GM19372 (cell line): ENCODE data around the gene AATF.

Experiments used
- ATAC-seq: cut with Tn5 transposase; IDR thresholded peaks from one replicate; pipeline ENCODE4 v1.9.1; 2021; ENCODE audit warnings: mild to moderate bottlenecking, low read depth, moderate library complexity; ENCODE audit not compliant: unreplicated experiment

The AATF gene

DNA sequence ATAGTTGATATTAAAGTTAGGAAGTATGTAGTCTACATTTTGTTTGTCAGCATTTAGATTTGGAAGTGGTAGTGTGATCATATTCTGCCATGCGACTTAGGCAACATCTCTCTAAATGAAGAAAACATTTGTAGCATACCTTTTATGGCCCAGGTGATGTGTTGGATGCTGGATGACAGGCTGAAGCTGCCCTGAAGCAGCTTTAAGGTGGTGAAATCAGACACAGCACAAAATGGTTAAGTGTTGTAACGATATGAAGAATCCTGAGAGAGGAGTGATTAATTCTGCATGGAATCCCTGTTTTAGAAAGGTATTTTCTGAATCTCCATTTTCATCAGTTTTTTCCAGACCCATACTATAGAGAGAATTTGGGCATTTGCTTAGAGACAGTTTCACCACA, 28.3 kb downstream of the AATF start:
- no peak for ATAC-seq

DNA sequence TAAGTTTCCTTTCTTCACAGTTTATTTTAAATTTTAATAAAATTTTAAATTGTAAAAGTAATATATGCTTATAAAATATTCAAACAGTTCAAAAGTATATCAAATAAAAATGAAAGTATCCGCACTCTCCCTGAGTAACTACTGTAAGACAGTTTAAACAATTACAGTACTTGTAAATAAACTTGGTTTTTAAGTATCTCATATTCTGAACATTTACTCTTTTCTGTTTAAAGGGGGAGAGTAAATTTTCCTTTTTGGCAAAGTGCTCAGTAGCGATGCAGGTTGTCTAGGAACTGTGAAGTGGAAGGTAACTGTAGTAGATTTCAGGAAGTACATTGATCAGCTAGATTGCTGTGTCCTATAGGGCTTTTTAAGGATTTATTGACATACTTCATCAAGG, 28.8 kb downstream of the AATF start:
- no peak for ATAC-seq

DNA sequence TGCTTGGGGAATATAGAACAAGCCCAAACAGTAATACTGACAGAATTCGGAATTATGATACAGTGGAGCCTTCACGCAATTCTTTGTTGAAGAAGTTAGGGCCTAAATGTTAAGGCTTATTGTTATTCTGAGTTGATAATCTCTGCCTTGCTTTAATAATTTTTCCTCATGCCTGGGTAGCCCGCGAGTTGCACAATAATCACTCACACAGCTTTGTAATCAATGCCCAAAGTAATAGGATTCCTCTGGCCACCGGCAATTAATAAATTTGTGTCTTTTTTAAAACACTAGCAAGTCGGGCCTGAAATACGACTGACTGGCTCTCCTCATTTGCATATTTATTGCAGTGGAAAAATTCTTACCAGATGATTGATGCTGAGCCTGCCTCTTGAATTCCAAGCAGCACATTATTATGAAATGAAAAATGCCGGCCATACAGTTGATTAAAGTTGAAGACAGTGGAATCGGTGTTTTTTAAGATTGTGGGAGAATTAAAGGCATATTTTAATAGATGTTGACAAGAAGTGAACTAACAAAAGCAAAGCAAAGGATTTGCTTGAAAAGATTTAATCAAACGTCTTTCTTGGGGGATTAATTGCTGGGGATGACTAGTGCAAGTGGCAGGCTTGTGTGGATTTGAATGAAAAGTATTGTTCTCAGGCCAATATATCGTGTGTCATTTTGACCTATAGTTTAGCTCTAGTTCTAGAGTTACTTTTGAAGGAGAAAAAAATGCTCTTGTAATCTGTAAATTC, 30.2 kb downstream of the AATF start:
- no peak for ATAC-seq

DNA sequence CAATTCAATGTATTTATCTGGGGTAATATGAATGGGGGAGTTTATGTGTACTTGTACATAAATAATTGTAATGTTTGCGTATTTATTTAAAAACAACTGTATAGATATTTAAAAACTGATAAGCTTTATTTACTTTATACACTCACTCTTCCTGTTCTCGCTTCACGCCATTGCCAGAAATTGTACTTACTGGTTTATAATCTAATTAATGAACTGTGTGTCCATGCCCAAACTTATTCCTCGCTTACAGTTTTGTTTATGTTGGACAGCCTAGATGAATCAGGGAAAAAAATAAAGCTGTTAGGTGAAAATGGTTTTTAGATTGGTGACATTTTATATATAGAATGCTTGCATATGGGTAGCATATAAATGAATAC, 30.8 kb downstream of the AATF start:
- no peak for ATAC-seq

GRCh38 chr17:36980280-36980761, 31.6 kb downstream of the AATF start:
- ATAC-seq, result no peak

DNA sequence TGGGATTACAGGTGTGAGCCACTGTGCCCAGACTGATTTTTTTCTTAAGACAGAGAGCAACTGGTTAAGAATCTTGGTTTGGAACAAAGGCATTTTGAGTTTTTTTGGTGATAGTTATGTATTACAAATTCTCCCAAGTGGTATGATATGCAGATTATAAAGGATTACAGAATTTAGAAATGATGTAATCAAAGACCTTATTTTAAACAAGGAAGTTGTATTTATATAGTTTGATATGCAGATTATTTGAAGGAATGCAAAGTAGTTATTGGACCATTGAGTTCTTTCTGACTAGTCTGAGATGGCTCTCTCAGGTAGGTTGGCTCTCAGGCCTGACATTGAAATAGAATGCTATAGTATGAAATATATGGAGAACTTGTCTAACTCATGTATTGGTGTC, 34.9 kb downstream of the AATF start:
- no peak for ATAC-seq

GRCh38 chr17:36989173-36989572, 40.4 kb downstream of the AATF start:
- ATAC-seq, result no peak

GRCh38 chr17:36992701-36993100, 43.9 kb downstream of the AATF start:
- ATAC-seq, result no peak

GRCh38 chr17:36993227-36993626, 44.5 kb downstream of the AATF start:
- no peak for ATAC-seq

- no peak for ATAC-seq
Measured at GRCh38 chr17:36994438-36994837, 45.7 kb downstream of the AATF start.

DNA sequence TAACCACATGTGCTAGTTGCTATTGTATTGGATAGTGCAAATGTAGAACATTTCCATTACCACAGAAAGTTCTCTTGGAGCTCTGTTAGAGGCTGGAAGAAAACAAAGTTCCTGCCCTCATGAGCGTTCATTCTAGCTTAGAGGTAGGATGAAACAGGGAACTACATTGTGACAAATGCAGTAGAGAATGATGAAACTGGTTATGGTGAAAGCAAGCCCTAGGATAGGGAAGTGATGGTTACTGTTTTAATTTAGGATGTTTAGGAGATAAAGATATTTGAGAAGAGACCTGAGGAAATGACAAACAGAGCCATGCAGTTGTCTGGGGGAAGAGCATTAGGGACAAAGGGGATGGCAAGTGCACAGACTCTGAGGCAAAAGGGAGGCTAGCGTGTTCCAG, 50.7 kb downstream of the AATF start:
- ATAC-seq, result no peak

- ATAC-seq, result no peak
Measured at GRCh38 chr17:37016780-37017179, 68.0 kb downstream of the AATF start.

DNA sequence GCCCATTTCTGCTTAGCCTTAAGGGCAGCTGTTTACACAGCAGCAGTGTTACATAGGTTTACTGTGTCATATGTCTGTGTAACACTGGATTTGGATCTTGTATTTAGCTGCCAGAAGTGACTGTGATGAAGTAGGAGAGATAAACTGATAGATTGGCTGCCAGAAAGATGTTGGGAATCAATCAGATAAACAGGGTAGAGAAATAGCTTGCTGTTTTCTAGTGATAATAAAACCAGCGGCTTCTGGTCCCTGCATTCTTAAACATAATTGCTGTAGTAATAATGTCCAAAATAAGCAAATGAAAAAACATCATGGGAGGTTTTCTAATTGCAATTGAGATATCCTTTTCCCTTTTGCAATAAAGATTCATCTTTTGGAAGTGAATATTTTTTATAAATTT, 68.7 kb downstream of the AATF start:
- no peak for ATAC-seq

GRCh38 chr17:37019117-37019740, 70.5 kb downstream of the AATF start:
- ATAC-seq, result no peak

DNA sequence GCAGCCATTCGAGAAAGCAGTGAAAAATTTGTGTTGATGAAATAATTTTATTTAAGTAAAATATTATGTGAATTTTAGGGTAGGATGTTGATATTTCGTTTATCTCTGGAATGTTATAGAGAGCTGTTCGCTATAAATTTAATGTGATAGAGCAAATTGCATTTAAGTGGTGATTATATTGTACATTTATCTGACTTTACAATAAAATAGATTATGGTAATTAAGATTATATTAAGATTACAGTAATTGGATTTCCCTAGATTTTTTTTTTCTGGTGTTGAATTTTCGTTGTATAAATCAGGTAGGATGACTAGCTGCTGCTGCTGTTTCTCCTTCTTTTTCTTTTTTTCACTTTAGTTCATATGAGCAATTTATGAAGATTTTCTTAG, 71.0 kb downstream of the AATF start:
- ATAC-seq, result no peak

DNA sequence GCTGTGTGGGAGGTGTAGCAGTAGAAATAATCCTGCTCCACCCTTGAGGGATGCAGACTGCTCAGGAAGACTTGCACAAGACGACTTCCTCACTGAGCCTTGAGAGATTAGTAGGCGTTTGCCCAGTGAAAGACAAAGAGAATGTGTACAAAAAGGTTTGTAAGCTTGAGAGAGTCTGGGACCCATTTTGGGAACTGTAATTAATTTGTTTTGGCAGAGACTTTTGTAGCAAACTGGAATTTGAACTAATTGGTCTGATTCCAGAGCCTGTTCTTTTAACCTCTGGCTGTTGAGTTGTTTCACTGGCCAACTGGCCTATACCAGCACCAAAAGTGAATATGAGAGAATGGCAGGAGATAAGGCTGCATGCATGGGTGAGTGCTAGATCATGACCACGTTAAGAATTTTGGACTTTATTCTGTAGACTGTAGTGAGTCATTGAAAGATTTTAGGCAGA, 75.5 kb downstream of the AATF start:
- no peak for ATAC-seq

DNA sequence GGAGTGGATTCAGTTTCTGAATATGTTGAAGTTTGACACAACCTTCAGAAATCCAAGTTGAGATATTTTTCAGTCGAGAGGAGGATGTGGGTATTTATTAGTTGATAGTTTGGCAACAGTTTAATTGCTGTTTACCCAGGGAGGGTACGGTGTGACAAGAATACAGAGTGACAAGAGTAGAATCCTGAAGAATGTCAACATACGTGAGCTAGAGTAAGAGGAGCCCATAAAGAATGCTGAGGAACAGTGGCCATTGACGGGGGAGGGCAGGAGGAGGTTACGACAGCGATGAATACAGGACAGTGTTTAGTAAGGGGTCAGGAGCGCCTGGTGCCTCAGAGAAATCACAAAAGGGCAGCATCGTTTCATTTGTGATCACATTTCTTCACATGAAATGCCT, 76.5 kb downstream of the AATF start:
- no peak for ATAC-seq

DNA sequence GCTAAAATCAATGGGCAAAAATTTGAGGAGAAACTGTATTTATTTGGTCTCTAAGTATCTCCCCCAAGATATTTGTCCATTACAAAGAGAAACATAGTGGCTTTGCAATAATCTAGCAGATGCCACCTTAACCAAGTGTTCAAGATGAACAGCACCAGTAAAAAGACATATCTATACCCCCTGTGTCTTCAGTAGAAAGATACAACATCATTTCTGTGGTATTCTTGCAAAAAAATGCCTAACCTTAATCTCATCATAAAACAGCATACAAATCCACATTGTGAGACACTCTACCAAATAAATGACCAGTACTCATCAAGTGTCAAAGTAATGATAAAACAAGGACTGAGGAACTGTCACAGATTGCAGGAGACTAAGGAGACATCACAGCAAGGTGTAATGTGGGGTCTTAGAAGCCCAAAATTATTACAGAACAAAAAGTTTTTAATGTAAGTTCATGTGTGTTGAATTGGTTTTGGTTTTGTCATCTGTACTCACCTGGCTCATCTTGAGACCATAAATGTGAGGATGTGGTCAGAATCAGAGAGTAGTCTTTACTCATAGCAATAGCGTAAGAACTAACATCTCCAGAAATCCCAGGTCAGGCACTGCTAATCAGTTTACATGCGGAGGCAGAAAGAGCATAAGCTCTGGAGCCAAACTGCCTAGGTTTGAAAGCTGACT, 77.2 kb downstream of the AATF start:
- no peak for ATAC-seq

- ATAC-seq, result no peak
Measured at GRCh38 chr17:37026531-37026869, 77.7 kb downstream of the AATF start.

GRCh38 chr17:37028040-37028439, 79.3 kb downstream of the AATF start:
- no peak for ATAC-seq

DNA sequence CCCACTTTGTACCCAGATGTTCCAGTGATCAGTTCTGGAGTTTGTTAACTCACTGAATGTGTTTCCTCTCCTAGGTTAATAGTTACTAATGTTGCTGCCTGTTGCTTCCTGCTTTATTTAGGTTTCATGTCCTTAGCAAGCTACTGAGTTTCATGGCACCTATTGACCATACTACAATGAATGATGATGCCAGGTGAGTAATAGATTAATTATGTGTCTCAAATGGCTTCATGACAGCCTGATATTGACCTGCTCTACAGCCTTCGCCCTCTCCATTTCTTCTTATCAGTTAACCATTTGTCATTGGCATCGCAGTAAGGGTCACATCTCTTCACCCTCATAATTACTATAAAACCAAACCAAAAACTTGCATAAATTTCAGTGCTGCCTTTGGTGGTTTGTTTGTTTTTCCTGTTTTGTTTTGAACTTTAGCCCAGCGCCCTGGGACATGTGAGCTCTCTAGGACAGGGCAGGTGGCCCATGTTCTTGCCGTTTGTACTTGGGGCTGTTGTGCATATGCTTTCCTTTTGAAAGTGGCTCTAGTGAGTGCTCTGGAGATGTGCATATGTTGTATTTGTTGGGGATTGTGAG, 82.8 kb downstream of the AATF start:
- ATAC-seq, result no peak
